SK-N-SH treated with all-trans-retinoic acid at 6 μM for 48 hours (cell line): ENCODE results near the gene NARF.

Source experiments
- BACH2 ChIP-seq: fragments of 250-450 bp; sonication (Bioruptor Pico); IDR thresholded peaks from 2 replicates; pipeline ENCODE4 v1.9.0; 2021; ENCODE audit warnings: mild to moderate bottlenecking, borderline replicate concordance
- CSRNP3 ChIP-seq: fragments of 250-450 bp; sonication (Bioruptor Pico); IDR thresholded peaks from 2 replicates; pipeline ENCODE4 v1.5.1; 2021; ENCODE audit warnings: mild to moderate bottlenecking, moderate library complexity
- ESRRG ChIP-seq: fragments of 250-450 bp; sonication (Bioruptor Pico); IDR thresholded peaks from 2 replicates; pipeline ENCODE4 v1.6.1; 2021; ENCODE audit warnings: mild to moderate bottlenecking
- TOX ChIP-seq: fragments of 250-450 bp; sonication (Bioruptor Pico); IDR thresholded peaks from 2 replicates; pipeline ENCODE4 v1.8.0; 2021; ENCODE audit warnings: mild to moderate bottlenecking, moderate library complexity, borderline replicate concordance
- TSHZ2 ChIP-seq: fragments of 250-450 bp; sonication (Bioruptor Pico); IDR thresholded peaks from 2 replicates; pipeline ENCODE4 v1.5.0; 2020; ENCODE audit warnings: mild to moderate bottlenecking, moderate library complexity
- ZFP3 ChIP-seq: fragments of 250-450 bp; sonication (Bioruptor Pico); IDR thresholded peaks from 2 replicates; pipeline ENCODE4 v1.5.0; 2020; ENCODE audit warnings: mild to moderate bottlenecking, moderate library complexity
- TF ChIP-seq, protein P1 (sequence below): fragments of 250-450 bp; sonication (Bioruptor Pico); IDR thresholded peaks from 2 replicates; pipeline ENCODE4 v1.8.0; 2020; ENCODE audit warnings: mild to moderate bottlenecking, moderate library complexity, borderline replicate concordance
- TF ChIP-seq, protein P2 (sequence below): fragments of 250-450 bp; sonication (Bioruptor Pico); IDR thresholded peaks from 2 replicates; pipeline ENCODE4 v1.5.1; 2020; ENCODE audit warnings: low read depth, mild to moderate bottlenecking, moderate library complexity

- TF ChIP-seq ESRRG (peak; percentile 90), TSHZ2 (CRISPR knock-in tag) (peak; percentile 76; the same call in 1 of the 2 replicates), ZFP3 (0 out of 2 replicates have a peak, but pooled peaks have one; percentile 27), CSRNP3 (CRISPR knock-in tag) (peak; percentile 88), BACH2 (no peak), TOX (CRISPR knock-in tag) (no peak)
- TF ChIP-seq, protein P1, sequence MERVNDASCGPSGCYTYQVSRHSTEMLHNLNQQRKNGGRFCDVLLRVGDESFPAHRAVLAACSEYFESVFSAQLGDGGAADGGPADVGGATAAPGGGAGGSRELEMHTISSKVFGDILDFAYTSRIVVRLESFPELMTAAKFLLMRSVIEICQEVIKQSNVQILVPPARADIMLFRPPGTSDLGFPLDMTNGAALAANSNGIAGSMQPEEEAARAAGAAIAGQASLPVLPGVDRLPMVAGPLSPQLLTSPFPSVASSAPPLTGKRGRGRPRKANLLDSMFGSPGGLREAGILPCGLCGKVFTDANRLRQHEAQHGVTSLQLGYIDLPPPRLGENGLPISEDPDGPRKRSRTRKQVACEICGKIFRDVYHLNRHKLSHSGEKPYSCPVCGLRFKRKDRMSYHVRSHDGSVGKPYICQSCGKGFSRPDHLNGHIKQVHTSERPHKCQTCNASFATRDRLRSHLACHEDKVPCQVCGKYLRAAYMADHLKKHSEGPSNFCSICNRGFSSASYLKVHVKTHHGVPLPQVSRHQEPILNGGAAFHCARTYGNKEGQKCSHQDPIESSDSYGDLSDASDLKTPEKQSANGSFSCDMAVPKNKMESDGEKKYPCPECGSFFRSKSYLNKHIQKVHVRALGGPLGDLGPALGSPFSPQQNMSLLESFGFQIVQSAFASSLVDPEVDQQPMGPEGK (CRISPR knock-in tag) = peak; percentile 71; the same call in 1 of the 2 replicates
- TF ChIP-seq, protein P2, sequence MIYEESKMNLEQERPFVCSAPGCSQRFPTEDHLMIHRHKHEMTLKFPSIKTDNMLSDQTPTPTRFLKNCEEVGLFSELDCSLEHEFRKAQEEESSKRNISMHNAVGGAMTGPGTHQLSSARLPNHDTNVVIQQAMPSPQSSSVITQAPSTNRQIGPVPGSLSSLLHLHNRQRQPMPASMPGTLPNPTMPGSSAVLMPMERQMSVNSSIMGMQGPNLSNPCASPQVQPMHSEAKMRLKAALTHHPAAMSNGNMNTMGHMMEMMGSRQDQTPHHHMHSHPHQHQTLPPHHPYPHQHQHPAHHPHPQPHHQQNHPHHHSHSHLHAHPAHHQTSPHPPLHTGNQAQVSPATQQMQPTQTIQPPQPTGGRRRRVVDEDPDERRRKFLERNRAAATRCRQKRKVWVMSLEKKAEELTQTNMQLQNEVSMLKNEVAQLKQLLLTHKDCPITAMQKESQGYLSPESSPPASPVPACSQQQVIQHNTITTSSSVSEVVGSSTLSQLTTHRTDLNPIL (CRISPR knock-in tag) = 0 out of 2 replicates have a peak, but pooled peaks have one; percentile 57
These were observed 35.9 kb downstream of the NARF start for GRCh38 chr17:82494236-82495055.
